Adrenal gland (tissue), 5 donors: ENCODE results near the gene RUBCNL.

ENCODE experiments used
- CTCF ChIP-seq, 6 experiments: fragments of 450-650 bp in 4 of 6; fragments of 200-600 bp in 2 of 6; sonication (generic) in 1 of 6; IDR thresholded peaks; 1 replicate in 5 of 6; 2 replicates in 1 of 6; pipeline versions ENCODE4 v1.5.1 to v1.8.0; 2016 to 2021; ENCODE audit warnings: antibody characterized with exemption in 6 of 6, mild to moderate bottlenecking in 2 of 6, moderate library complexity in 1 of 6
- POLR2A ChIP-seq, 2 donors: fragments of 450-650 bp; IDR thresholded peaks; one replicate each; pipeline ENCODE4 v1.6.1; 2017; ENCODE audit warnings: antibody characterized with exemption in 2 of 2, mild to moderate bottlenecking in 2 of 2, moderate library complexity in 1 of 2
- donor health status: DM: no; HTN: no; CAD: no.

- TF ChIP-seq CTCF (IDR thresholded peaks at IDR 0.05) = no peak
- no peak for TF ChIP-seq POLR2A (IDR thresholded peaks at IDR 0.05)
These were observed 26.4 kb downstream of the RUBCNL start for GRCh38 chr13:46360604-46361003.
